DMS153 treated with DMSO at 0.1 percent for 48 hours (cell line): ENCODE data around the gene GRAP2.

Experiments
- DNase-seq: peaks from one replicate; lab custom pipeline; 2025; ENCODE audit not compliant: unreplicated experiment; lab: John Stamatoyannopoulos, UW

Gene GRAP2

GRCh38 chr22:39965748-39966147 lies 64.9 kb downstream of the GRAP2 start:
- no peak for DNase-seq

- no peak for DNase-seq
These were observed 65.6 kb downstream of the GRAP2 start for GRCh38 chr22:39966470-39966869.

- no peak for DNase-seq
These were observed 66.4 kb downstream of the GRAP2 start for GRCh38 chr22:39967103-39967829.

GRCh38 chr22:39967996-39968972 lies 67.4 kb downstream of the GRAP2 start:
- no peak for DNase-seq

GRCh38 chr22:39970742-39971141 lies 69.9 kb downstream of the GRAP2 start:
- no peak for DNase-seq

GRCh38 chr22:39972641-39973040 lies 71.8 kb downstream of the GRAP2 start:
- no peak for DNase-seq

GRCh38 chr22:39973656-39974055 lies 72.8 kb downstream of the GRAP2 start:
- no peak for DNase-seq

- DNase-seq, result no peak
These were observed 73.2 kb downstream of the GRAP2 start for GRCh38 chr22:39974065-39974464.

GRCh38 chr22:39979048-39979447 lies 78.2 kb downstream of the GRAP2 start:
- DNase-seq, result no peak

- no peak for DNase-seq
These were observed 78.6 kb downstream of the GRAP2 start for GRCh38 chr22:39979458-39979857.

- no peak for DNase-seq
These were observed 79.7 kb downstream of the GRAP2 start for GRCh38 chr22:39980596-39980995.

- no peak for DNase-seq
These were observed 82.5 kb downstream of the GRAP2 start for GRCh38 chr22:39983346-39983745.

GRCh38 chr22:39984006-39984405 lies 83.1 kb downstream of the GRAP2 start:
- no peak for DNase-seq

- DNase-seq, result no peak
These were observed 83.9 kb downstream of the GRAP2 start for GRCh38 chr22:39984746-39985145.

- no peak for DNase-seq
These were observed 84.6 kb downstream of the GRAP2 start for GRCh38 chr22:39985383-39986035.

GRCh38 chr22:39988386-39989114 lies 87.7 kb downstream of the GRAP2 start:
- no peak for DNase-seq

- DNase-seq, result no peak
These were observed 88.7 kb downstream of the GRAP2 start for GRCh38 chr22:39989633-39990032.

- no peak for DNase-seq
These were observed 89.8 kb downstream of the GRAP2 start for GRCh38 chr22:39990686-39991085.

- no peak for DNase-seq
These were observed 90.4 kb downstream of the GRAP2 start for GRCh38 chr22:39991159-39991860.

- DNase-seq, result no peak
These were observed 91.4 kb downstream of the GRAP2 start for GRCh38 chr22:39992088-39992826.
